Liver (tissue), 9 donors: Measurements from ENCODE around the gene ANKS3. TPM values are rescaled to one million over a fixed set of nuclear protein-coding genes. Genes with fewer than 3 reads are reported as not detected.

Experiments used
- DNase-seq: peaks from one replicate; pipeline ENCODE4 v3.0.0-alpha.2; 2017; ENCODE audit warnings: low spot score
- H3K27ac ChIP-seq, 2 donors: one replicate each; pipeline ENCODE4 v1.7.0; 2013; ENCODE audit warnings: inconsistent platforms in 2 of 2, low read length in 2 of 2, control low read depth in 1 of 2, low read depth in 1 of 2, mild to moderate bottlenecking in 1 of 2
- H3K27me3 ChIP-seq, 4 donors: one replicate each; pipeline versions ENCODE4 v1.6.1 to v1.7.0; 2013; ENCODE audit warnings: low read length in 3 of 4, inconsistent platforms in 1 of 4, mild to moderate bottlenecking in 1 of 4, moderate library complexity in 1 of 4; ENCODE audit not compliant: control insufficient read depth in 4 of 4, insufficient read depth in 4 of 4
- H3K36me3 ChIP-seq, 4 donors: one replicate each; pipeline versions ENCODE4 v1.6.1 to v1.7.0; 2013; ENCODE audit warnings: low read length in 3 of 4, mild to moderate bottlenecking in 3 of 4, low read depth in 1 of 4, moderate library complexity in 1 of 4; ENCODE audit not compliant: control insufficient read depth in 4 of 4, insufficient read depth in 3 of 4
- H3K4me1 ChIP-seq, 4 donors: one replicate each; pipeline versions ENCODE4 v1.6.1 to v1.7.0; 2013; ENCODE audit warnings: low read length in 3 of 4, mild to moderate bottlenecking in 3 of 4, moderate library complexity in 1 of 4; ENCODE audit not compliant: control insufficient read depth in 4 of 4, insufficient read depth in 4 of 4
- H3K4me3 ChIP-seq, 3 donors: one replicate each; pipeline versions ENCODE4 v1.6.1 to v1.7.0; 2013; ENCODE audit warnings: low read length in 3 of 3, control low read depth in 1 of 3, low read depth in 1 of 3, mild to moderate bottlenecking in 1 of 3
- H3K9ac ChIP-seq, 2 donors: one replicate each; pipeline ENCODE4 v1.7.0; 2013; ENCODE audit warnings: low read length in 2 of 2, mild to moderate bottlenecking in 2 of 2, moderate library complexity in 2 of 2, control low read depth in 1 of 2, low read depth in 1 of 2
- H3K9me3 ChIP-seq, 4 donors: one replicate each; pipeline versions ENCODE4 v1.6.1 to v1.7.0; 2013; ENCODE audit warnings: low read length in 3 of 4; ENCODE audit not compliant: control insufficient read depth in 4 of 4
- EGR1 ChIP-seq, 2 donors: IDR thresholded peaks; 2 replicates each; pipeline ENCODE4 v1.6.1; 2016 to 2018; ENCODE audit warnings: antibody characterized with exemption in 2 of 2, low read depth in 2 of 2
- FOXA1 ChIP-seq: IDR thresholded peaks from 2 replicates; pipeline ENCODE4 v1.6.1; 2016; ENCODE audit warnings: antibody characterized with exemption
- FOXA2 ChIP-seq: IDR thresholded peaks from 2 replicates; pipeline ENCODE4 v1.6.1; 2016; ENCODE audit warnings: antibody characterized with exemption
- GABPA ChIP-seq, 2 donors: IDR thresholded peaks in 1 of 2; conservative IDR thresholded peaks in 1 of 2; 2 replicates each; pipeline ENCODE4 v1.6.1; 2016; ENCODE audit warnings: antibody characterized with exemption in 2 of 2, mild to moderate bottlenecking in 1 of 2, moderate library complexity in 1 of 2
- HNF4A ChIP-seq, 2 donors: conservative IDR thresholded peaks; 2 replicates each; pipeline ENCODE4 v1.6.1; 2016; ENCODE audit warnings: antibody characterized with exemption in 2 of 2, mild to moderate bottlenecking in 2 of 2
- HNF4G ChIP-seq: IDR thresholded peaks from 2 replicates; pipeline ENCODE4 v1.6.1; 2016; ENCODE audit warnings: antibody characterized with exemption
- JUND ChIP-seq, 2 donors: IDR thresholded peaks; 2 replicates each; pipeline ENCODE4 v1.6.1; 2016; ENCODE audit warnings: antibody characterized with exemption in 2 of 2
- NR2F2 ChIP-seq: IDR thresholded peaks from 2 replicates; pipeline ENCODE4 v1.6.1; 2016; ENCODE audit warnings: antibody characterized with exemption
- RAD21 ChIP-seq, 2 donors: IDR thresholded peaks; 2 replicates each; pipeline ENCODE4 v1.6.1; 2016; ENCODE audit warnings: antibody characterized with exemption in 2 of 2, mild to moderate bottlenecking in 2 of 2
- RXRA ChIP-seq, 2 donors: IDR thresholded peaks; 2 replicates each; pipeline ENCODE4 v1.6.1; 2017 to 2018; ENCODE audit warnings: antibody characterized with exemption in 2 of 2, mild to moderate bottlenecking in 1 of 2
- SP1 ChIP-seq: IDR thresholded peaks from 2 replicates; pipeline ENCODE4 v1.6.1; 2018; ENCODE audit warnings: antibody characterized with exemption, mild to moderate bottlenecking
- TAF1 ChIP-seq: conservative IDR thresholded peaks from 2 replicates; pipeline ENCODE4 v1.6.1; 2016; ENCODE audit warnings: antibody characterized with exemption, mild to moderate bottlenecking
- YY1 ChIP-seq: IDR thresholded peaks from 2 replicates; pipeline ENCODE4 v1.6.1; 2016; ENCODE audit warnings: antibody characterized with exemption, mild to moderate bottlenecking
- WGBS: extraction: QIAGEN DNeasy Blood & Tissue Kit; methylation state at CpG from one replicate; pipeline ENCODE4 v1.1.7; 2013; 5-methylcytosine and 5-hydroxymethylcytosine counted together
- polyA plus RNA-seq, 2 donors: library from polyadenylated mRNA; stranded (reverse) in 1 of 2; unstranded in 1 of 2; fragments of 200-250 nt in 1 of 2; fragments of >200 nt in 1 of 2; fragmentation: Nextera tagmentation in 1 of 2; extraction: Ambion mirVana in 1 of 2; gene quantifications; one replicate each; pipeline versions ENCODE4 v1.2.1 to v1.2.3, GENCODE V29; 2013 to 2015
- total RNA-seq, 2 donors: library from RNA; depleted of rRNA; stranded (reverse); fragments of >200 nt; gene quantifications; one replicate each; pipeline ENCODE4 v1.2.3, GENCODE V29; 2014
- TF ChIP-seq, protein P1 (sequence below): IDR thresholded peaks from 2 replicates; pipeline ENCODE4 v1.6.1; 2016; ENCODE audit warnings: antibody characterized with exemption, mild to moderate bottlenecking
- TF ChIP-seq, protein P2 (sequence below): IDR thresholded peaks from 2 replicates; pipeline ENCODE4 v1.6.1; 2016; ENCODE audit warnings: antibody characterized with exemption
- TF ChIP-seq, protein P3 (sequence below): IDR thresholded peaks from 2 replicates; pipeline ENCODE4 v1.6.1; 2016; ENCODE audit warnings: antibody characterized with exemption
- TF ChIP-seq, protein P4 (sequence below): IDR thresholded peaks from 2 replicates; pipeline ENCODE4 v1.6.1; 2016; ENCODE audit warnings: antibody characterized with exemption
- TF ChIP-seq, protein P5 (sequence below): fragments of 150-350 bp; IDR thresholded peaks from 2 replicates; pipeline ENCODE4 v1.5.1; 2017; ENCODE audit warnings: improper control_type of control experiment, low read depth, low read length; ENCODE audit not compliant: missing input control
- donor health status: healthy.
- donor health status: healthy.
- donor health status: healthy.
- donor health status: healthy.
- donor health status: healthy.

ANKS3 gene
- total and polyA plus RNA-seq, 4 donors = 4.0 to 14.0 (median 4.7) TPM

DNA sequence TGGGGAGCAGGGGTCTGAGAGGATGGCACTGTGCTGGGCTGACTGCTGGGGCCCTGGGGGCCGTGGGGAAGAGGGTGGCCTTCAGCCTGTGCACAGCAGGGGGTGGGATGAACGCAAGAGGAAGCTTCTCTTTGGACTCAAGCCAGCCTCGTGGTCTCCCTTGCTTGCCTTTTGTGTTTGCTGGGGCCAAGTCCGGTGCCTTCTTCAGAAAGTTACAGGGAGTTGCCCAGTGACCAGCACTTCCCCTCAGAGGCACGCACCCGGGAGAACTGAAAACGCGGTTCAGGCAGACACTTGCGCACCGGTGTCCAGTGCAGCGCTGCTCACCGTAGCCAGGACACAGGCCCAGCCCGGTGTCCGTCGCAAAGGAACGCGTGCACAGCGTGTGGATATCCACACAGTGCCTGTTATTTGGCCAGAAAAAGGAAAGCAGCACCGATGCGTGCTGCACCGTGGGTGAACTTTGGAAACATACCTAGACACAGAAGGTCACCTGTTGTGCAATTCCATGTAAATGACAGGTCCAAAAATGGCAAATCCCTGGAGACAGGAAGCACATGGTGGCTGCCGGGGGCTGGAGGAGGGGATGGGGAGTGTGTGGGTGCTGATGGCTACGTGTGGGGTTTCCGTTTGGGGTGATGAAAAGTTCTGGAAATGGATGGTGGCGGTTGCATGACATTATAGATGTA is 70.2 kb downstream of the ANKS3 start:
- Histone ChIP-seq H3K36me3 (peaks cover 0 to 15% (median 10%) of the 10 kb centered on the region in 4 donors), H3K9me3 (no peaks in the 10 kb centered on the region), H3K4me1 (peaks cover 18 to 59% (median 40%) of the 10 kb centered on the region in 4 donors), H3K27me3 (no peaks in the 10 kb centered on the region), H3K27ac (peak overlapping the region; percentile 95 to 96), H3K9ac (peak overlapping the region; percentile 44 to 74), H3K4me3 (no peak overlapping the region)
- DNase-seq = peak; percentile 54
- 20% methylated on average over 25 of the region's 25 CpGs for WGBS
- TF ChIP-seq, protein P1, sequence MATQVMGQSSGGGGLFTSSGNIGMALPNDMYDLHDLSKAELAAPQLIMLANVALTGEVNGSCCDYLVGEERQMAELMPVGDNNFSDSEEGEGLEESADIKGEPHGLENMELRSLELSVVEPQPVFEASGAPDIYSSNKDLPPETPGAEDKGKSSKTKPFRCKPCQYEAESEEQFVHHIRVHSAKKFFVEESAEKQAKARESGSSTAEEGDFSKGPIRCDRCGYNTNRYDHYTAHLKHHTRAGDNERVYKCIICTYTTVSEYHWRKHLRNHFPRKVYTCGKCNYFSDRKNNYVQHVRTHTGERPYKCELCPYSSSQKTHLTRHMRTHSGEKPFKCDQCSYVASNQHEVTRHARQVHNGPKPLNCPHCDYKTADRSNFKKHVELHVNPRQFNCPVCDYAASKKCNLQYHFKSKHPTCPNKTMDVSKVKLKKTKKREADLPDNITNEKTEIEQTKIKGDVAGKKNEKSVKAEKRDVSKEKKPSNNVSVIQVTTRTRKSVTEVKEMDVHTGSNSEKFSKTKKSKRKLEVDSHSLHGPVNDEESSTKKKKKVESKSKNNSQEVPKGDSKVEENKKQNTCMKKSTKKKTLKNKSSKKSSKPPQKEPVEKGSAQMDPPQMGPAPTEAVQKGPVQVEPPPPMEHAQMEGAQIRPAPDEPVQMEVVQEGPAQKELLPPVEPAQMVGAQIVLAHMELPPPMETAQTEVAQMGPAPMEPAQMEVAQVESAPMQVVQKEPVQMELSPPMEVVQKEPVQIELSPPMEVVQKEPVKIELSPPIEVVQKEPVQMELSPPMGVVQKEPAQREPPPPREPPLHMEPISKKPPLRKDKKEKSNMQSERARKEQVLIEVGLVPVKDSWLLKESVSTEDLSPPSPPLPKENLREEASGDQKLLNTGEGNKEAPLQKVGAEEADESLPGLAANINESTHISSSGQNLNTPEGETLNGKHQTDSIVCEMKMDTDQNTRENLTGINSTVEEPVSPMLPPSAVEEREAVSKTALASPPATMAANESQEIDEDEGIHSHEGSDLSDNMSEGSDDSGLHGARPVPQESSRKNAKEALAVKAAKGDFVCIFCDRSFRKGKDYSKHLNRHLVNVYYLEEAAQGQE = peak; percentile 34
- TF ChIP-seq YY1 = peak; percentile 89
- TF ChIP-seq, protein P2, sequence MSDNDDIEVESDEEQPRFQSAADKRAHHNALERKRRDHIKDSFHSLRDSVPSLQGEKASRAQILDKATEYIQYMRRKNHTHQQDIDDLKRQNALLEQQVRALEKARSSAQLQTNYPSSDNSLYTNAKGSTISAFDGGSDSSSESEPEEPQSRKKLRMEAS = peak; percentile 96
- TF ChIP-seq RAD21 (IDR thresholded peaks at IDR 0.05) = peak in 1 of 2 donors; percentile 44
- no peak for TF ChIP-seq NR2F2
- peak in 1 of 2 donors; percentile 60 for TF ChIP-seq GABPA (IDR thresholded peaks at IDR 0.05 in 1 of 2, conservative IDR thresholded peaks at IDR 0.05 in 1 of 2)
- TF ChIP-seq TAF1 = no peak
- TF ChIP-seq, protein P3, sequence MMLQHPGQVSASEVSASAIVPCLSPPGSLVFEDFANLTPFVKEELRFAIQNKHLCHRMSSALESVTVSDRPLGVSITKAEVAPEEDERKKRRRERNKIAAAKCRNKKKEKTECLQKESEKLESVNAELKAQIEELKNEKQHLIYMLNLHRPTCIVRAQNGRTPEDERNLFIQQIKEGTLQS = no peak
- peak; percentile 94 to 95 for TF ChIP-seq RXRA (IDR thresholded peaks at IDR 0.05)
- TF ChIP-seq FOXA1 = no peak
- peak; percentile 69 for TF ChIP-seq HNF4G
- TF ChIP-seq, protein P4, sequence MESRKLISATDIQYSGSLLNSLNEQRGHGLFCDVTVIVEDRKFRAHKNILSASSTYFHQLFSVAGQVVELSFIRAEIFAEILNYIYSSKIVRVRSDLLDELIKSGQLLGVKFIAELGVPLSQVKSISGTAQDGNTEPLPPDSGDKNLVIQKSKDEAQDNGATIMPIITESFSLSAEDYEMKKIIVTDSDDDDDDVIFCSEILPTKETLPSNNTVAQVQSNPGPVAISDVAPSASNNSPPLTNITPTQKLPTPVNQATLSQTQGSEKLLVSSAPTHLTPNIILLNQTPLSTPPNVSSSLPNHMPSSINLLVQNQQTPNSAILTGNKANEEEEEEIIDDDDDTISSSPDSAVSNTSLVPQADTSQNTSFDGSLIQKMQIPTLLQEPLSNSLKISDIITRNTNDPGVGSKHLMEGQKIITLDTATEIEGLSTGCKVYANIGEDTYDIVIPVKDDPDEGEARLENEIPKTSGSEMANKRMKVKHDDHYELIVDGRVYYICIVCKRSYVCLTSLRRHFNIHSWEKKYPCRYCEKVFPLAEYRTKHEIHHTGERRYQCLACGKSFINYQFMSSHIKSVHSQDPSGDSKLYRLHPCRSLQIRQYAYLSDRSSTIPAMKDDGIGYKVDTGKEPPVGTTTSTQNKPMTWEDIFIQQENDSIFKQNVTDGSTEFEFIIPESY = no peak
- peak in 1 of 2 donors; percentile 80 for TF ChIP-seq EGR1 (IDR thresholded peaks at IDR 0.05; ENCODE audit: low read depth in 2 of 2)
- peak; percentile 91 for TF ChIP-seq SP1
- TF ChIP-seq, protein P5, sequence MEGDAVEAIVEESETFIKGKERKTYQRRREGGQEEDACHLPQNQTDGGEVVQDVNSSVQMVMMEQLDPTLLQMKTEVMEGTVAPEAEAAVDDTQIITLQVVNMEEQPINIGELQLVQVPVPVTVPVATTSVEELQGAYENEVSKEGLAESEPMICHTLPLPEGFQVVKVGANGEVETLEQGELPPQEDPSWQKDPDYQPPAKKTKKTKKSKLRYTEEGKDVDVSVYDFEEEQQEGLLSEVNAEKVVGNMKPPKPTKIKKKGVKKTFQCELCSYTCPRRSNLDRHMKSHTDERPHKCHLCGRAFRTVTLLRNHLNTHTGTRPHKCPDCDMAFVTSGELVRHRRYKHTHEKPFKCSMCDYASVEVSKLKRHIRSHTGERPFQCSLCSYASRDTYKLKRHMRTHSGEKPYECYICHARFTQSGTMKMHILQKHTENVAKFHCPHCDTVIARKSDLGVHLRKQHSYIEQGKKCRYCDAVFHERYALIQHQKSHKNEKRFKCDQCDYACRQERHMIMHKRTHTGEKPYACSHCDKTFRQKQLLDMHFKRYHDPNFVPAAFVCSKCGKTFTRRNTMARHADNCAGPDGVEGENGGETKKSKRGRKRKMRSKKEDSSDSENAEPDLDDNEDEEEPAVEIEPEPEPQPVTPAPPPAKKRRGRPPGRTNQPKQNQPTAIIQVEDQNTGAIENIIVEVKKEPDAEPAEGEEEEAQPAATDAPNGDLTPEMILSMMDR = no peak
- no peak for TF ChIP-seq FOXA2
- TF ChIP-seq HNF4A (conservative IDR thresholded peaks at IDR 0.05) = peak; percentile 69 to 89
- TF ChIP-seq JUND (IDR thresholded peaks at IDR 0.05) = peak in 1 of 2 donors; percentile 35
